GM12864 (cell line): ENCODE measurements around the gene STK38.
"Not testable (repeated sequence)": the region's sequence is repeated elsewhere in the genome, so short reads cannot be mapped to it uniquely, and the experiment has no call there.

Experiments
- DNase-seq: peaks from one replicate; pipeline ENCODE4 v3.0.0-alpha.2; 2011; ENCODE audit warnings: low read depth
- H3K4me3 ChIP-seq: 2 replicates; pipeline ENCODE4 v1.5.1; 2011; ENCODE audit warnings: mild to moderate bottlenecking, low read depth, low read length, control low read depth
- TF ChIP-seq, protein P1 (sequence below): IDR thresholded peaks from 2 replicates; pipeline ENCODE4 v1.5.1; 2011; ENCODE audit warnings: low read depth, mild to moderate bottlenecking, moderate library complexity, low read length, control low read depth, inconsistent platforms; ENCODE audit errors: missing control alignments

The STK38 gene

DNA sequence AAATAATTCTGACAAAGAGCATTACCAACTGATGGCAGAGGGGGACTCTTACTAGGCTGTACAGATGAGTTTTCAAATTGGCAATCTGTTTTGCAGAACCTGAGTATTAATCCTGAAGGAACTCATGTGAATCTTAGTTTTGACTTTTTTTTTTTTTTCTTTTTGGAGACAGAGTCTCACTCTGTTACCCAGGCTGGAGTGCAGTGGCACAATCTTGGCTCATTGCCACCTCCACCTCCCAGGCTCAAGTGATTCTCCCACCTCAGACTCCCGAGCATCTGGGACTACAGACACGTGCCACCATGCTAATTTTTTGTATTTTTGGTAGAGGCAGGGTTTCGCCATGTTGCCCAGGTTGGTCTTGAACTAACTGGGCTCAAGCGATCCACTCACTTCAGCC lies 55.2 kb downstream of the STK38 start:
- DNase-seq = no peak
- TF ChIP-seq, protein P1, sequence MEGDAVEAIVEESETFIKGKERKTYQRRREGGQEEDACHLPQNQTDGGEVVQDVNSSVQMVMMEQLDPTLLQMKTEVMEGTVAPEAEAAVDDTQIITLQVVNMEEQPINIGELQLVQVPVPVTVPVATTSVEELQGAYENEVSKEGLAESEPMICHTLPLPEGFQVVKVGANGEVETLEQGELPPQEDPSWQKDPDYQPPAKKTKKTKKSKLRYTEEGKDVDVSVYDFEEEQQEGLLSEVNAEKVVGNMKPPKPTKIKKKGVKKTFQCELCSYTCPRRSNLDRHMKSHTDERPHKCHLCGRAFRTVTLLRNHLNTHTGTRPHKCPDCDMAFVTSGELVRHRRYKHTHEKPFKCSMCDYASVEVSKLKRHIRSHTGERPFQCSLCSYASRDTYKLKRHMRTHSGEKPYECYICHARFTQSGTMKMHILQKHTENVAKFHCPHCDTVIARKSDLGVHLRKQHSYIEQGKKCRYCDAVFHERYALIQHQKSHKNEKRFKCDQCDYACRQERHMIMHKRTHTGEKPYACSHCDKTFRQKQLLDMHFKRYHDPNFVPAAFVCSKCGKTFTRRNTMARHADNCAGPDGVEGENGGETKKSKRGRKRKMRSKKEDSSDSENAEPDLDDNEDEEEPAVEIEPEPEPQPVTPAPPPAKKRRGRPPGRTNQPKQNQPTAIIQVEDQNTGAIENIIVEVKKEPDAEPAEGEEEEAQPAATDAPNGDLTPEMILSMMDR = no peak

GRCh38 chr6:36491378-36491965 lies 55.8 kb downstream of the STK38 start:
- TF ChIP-seq, protein P1 = no peak
- no peak overlapping the region for H3K4me3 ChIP-seq
- DNase-seq = no peak

More for the DNA sequence above, 55.2 kb downstream of the STK38 start:
- H3K4me3 ChIP-seq = no peak overlapping the region

GRCh38 chr6:36489426-36489825 lies 57.9 kb downstream of the STK38 start:
- no peak for DNase-seq
- TF ChIP-seq, protein P1 = no peak
- no peak overlapping the region for H3K4me3 ChIP-seq

DNA sequence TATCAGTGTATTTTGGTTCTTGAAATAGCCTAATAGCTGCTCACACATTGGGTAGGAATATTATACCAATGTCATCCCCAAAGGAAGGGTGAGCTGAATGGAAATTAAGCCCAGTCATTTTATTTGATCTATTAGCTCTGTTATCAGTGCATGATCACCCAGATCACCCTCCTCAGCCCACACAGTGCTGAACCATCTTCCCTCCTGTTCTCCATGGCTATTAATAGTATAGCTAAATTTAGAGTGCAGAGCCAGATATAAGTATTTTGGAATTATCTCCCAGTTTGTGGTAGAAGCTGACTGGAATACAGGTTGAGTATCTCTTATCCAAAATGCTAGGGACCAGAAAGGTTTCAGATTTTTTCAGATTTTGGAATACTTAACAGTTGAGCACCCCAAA lies 59.1 kb downstream of the STK38 start:
- TF ChIP-seq, protein P1 = no peak

DNA sequence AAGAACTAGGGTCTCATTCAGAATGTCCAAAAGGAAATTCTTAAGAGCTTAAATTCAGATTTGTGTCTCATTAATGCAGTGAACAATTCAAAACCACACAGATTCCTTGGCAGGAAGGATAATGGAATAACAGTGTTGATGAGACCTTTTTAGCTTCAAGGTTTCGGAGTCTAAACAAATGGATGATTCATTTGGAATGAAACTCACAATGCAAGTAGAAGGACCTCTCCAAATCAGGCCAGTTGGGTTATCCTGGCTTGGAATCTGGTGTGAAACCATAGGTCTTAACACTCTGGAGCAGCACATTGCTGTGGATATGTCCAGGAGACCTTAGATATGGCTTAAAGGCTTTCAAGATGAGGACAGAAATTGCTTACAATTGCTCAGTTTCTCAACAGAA lies 59.6 kb downstream of the STK38 start:
- no peak for DNase-seq
- TF ChIP-seq, protein P1 = no peak
- no peak overlapping the region for H3K4me3 ChIP-seq

More for the DNA sequence above, 59.1 kb downstream of the STK38 start:
- H3K4me3 ChIP-seq = no peak overlapping the region
- no peak for DNase-seq

DNA sequence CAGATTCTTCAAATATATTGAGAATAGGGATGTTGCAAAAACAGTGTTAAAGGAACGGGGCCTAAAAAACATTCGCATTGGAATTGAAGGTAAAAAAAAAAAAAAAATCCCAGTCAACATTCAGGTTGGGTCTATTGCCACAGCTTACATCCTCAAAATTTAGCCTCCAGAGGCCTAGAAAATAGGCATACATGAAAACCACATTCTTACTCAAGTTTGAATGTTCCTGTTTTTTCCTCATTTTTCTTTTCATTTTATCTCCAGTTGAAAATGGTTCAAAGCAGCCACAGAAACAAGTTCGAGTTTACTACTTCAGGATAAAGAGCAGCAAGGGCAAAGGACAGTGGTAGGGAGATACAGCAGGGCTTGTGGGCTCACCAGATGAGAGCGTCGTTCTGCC lies 62.5 kb downstream of the STK38 start:
- no peak overlapping the region for H3K4me3 ChIP-seq
- TF ChIP-seq, protein P1 = no peak
- no peak for DNase-seq

DNA sequence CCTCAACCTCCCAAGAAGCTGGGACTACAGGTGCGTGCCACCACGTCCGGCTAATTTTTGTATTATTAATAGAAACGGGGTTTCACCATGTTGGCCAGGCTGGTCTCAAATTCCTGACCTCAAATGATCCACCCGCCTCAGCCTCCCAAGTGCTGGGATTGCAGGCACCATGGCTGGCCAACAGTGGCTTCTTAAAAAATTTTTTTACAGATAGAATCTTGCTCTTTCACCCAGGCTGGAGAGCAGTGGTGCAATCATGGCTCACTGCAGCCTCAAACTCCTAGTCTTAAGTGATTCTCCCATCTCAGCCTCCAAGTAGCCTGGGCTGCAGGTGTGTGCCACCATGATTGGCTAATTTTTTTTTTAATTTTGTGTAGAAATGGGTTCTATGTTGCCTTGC lies 64.0 kb downstream of the STK38 start:
- H3K4me3 ChIP-seq, DNase-seq: not testable (repeated sequence)

DNA sequence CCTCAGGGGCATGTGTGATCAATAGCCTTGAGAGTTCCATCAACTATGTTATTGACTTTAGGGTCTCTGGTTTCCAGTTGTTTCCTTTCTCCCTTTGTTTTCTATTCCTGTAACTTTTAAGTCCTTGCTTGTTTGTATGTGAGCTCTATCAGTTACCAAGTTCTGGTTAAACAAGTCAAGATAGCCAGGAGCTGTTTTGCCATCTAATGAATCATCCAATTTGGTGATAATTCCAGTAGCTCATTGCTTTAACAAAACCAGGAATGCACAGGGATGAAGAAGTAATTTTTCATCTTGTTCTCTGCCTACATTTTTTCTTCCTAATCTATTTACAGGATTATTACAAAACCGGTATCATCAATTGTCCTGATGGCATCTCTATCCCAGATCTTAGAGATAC lies 68.0 kb downstream of the STK38 start:
- TF ChIP-seq, protein P1 = no peak
- no peak overlapping the region for H3K4me3 ChIP-seq

More for the DNA sequence above, 68.0 kb downstream of the STK38 start:
- no peak for DNase-seq
